Heart left ventricle (tissue), 13 donors: ENCODE results near the gene STAP2.

Experiments
- POLR2A ChIP-seq, 2 donors: fragments of 450-650 bp; IDR thresholded peaks; one replicate each; pipeline ENCODE4 v1.6.1; 2017; ENCODE audit warnings: antibody characterized with exemption in 2 of 2, mild to moderate bottlenecking in 2 of 2, moderate library complexity in 2 of 2
- TF ChIP-seq, protein P1 (sequence below), 12 donors: fragments of 200-600 bp; sonication (generic) in 4 of 12; IDR thresholded peaks; one replicate each; pipeline versions ENCODE4 v1.5.0 to v1.8.0; 2018 to 2022; ENCODE audit warnings: antibody characterized with exemption in 12 of 12, mild to moderate bottlenecking in 5 of 12
- donor health status: ischemic (EF 13 %, LVEDD 7.1; RV severe dilation, severe dysfunction).
- donor health status: DM: no; HTN: yes; CAD: no.
- donor health status: DM: no; HTN: no; CAD: no.
- donor health status: ischemic (EF 25% LVEDD 6.9; RV normal size, moderate dysfunction).
- donor health status: ischemic (EF 25% LVEDD 5.7; RV mildly dilated, moderate dysfunction).
- donor health status: ischemic (EF 35%, LVEDD 5.7; RV mildly dilated, moderate dysfunction).
- donor health status: nonischemic (EF 11% LVEDD 7.7; RV severe dilation, severe dysfunction).
- donor health status: DM: yes; HTN: yes; CAD: no.
- donor health status: PGD.
- donor health status: ischemic (EF 29% LVEDD 5.4; RV normal size, mild dysfunction).
- donor health status: nonischemic (EF 23%, LVEDD 6.1; RV moderate dilation, normal function).

DNA sequence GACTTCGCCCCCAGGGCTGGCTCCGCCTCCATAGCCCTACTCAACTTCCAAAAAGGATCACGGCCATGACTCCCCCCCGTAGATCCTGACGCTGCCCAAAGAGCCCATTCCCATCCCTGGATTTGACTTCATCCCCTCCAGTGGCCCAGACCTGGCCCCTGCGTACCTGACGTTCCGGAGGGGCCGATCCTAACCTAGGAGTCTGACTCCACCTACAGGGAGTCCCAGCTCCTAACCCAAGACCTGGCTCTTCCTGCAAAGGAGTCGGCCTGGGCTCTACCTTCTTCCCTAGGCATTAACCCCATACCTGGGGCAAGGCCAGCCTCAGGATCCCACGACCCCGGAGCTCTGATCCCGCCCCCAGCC is 10.8 kb downstream of the STAP2 start:
- TF ChIP-seq, protein P1, sequence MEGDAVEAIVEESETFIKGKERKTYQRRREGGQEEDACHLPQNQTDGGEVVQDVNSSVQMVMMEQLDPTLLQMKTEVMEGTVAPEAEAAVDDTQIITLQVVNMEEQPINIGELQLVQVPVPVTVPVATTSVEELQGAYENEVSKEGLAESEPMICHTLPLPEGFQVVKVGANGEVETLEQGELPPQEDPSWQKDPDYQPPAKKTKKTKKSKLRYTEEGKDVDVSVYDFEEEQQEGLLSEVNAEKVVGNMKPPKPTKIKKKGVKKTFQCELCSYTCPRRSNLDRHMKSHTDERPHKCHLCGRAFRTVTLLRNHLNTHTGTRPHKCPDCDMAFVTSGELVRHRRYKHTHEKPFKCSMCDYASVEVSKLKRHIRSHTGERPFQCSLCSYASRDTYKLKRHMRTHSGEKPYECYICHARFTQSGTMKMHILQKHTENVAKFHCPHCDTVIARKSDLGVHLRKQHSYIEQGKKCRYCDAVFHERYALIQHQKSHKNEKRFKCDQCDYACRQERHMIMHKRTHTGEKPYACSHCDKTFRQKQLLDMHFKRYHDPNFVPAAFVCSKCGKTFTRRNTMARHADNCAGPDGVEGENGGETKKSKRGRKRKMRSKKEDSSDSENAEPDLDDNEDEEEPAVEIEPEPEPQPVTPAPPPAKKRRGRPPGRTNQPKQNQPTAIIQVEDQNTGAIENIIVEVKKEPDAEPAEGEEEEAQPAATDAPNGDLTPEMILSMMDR (IDR thresholded peaks at IDR 0.05): no peak
- no peak for TF ChIP-seq POLR2A (IDR thresholded peaks at IDR 0.05)
